ENCODE measurements around the gene XPO6. TPM values are rescaled to one million over a fixed set of nuclear protein-coding genes. Genes with fewer than 3 reads are reported as not detected.

XPO6 gene
- total and polyA plus RNA-seq, 4 donors = 27.5 to 50.0 (median 36.0) TPM

DNA sequence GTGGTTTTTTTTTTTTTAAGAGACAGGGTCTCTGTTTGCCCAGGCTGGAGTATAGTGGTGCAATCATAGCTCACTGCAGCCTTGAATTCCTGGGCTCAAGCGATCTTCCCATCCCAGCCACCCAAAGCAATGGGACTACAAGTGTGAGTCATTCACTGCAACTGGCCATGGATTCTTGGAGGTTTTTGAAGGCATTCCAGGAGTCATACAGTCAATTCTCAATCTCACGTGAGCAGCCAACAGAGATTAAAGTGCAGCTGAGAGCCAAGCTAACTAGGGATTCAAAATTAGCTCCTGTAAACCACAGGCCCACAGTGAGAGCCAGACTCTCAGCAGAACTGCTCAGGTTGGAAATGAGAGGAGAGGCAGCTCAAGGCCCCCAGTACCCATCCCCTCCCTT is 30.2 kb downstream of the XPO6 start:
- no peak overlapping the region for H3K27ac ChIP-seq (ENCODE audit: low read depth in 1 of 2, low read length in 2 of 2)
- no peaks in the 10 kb centered on the region for H3K9me3 ChIP-seq (ENCODE audit: control insufficient read depth in 4 of 4, low read length in 3 of 4)
- TF ChIP-seq YY1 (IDR thresholded peaks at IDR 0.05) (no peak), HNF4A (conservative IDR thresholded peaks at IDR 0.05) (peak in 1 of 2 donors; percentile 18), JUND (IDR thresholded peaks at IDR 0.05) (peak in 1 of 2 donors; percentile 53)
- TF ChIP-seq, protein P1, sequence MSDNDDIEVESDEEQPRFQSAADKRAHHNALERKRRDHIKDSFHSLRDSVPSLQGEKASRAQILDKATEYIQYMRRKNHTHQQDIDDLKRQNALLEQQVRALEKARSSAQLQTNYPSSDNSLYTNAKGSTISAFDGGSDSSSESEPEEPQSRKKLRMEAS (IDR thresholded peaks at IDR 0.05) = no peak
- no peak for DNase-seq (ENCODE audit: low spot score)
- 55% methylated on average over 2 of the region's 2 CpGs for WGBS
- H3K4me1 ChIP-seq (ENCODE audit: control insufficient read depth in 4 of 4, insufficient read depth in 4 of 4, low read length in 3 of 4) = peaks cover 0 to 14% (median 9%) of the 10 kb centered on the region in 4 donors
- H3K4me3 ChIP-seq (ENCODE audit: low read depth in 1 of 3, low read length in 3 of 3) = no peak overlapping the region
- peaks cover 2 to 11% (median 4%) of the 10 kb centered on the region in 4 donors for H3K36me3 ChIP-seq (ENCODE audit: control insufficient read depth in 4 of 4, insufficient read depth in 3 of 4, low read depth in 1 of 4, low read length in 3 of 4)
- H3K9ac ChIP-seq (ENCODE audit: low read depth in 1 of 2, low read length in 2 of 2) = no peak overlapping the region
- H3K27me3 ChIP-seq (ENCODE audit: control insufficient read depth in 4 of 4, insufficient read depth in 4 of 4, low read length in 3 of 4) = no peaks in the 10 kb centered on the region

- peaks cover 2 to 11% (median 4%) of the 10 kb centered on the region in 4 donors for H3K36me3 ChIP-seq (ENCODE audit: control insufficient read depth in 4 of 4, insufficient read depth in 3 of 4, low read depth in 1 of 4, low read length in 3 of 4)
- no peak for DNase-seq (ENCODE audit: low spot score)
- no peak overlapping the region for H3K9ac ChIP-seq (ENCODE audit: low read depth in 1 of 2, low read length in 2 of 2)
- 73% methylated on average over 9 of the region's 9 CpGs for WGBS
- no peaks in the 10 kb centered on the region for H3K27me3 ChIP-seq (ENCODE audit: control insufficient read depth in 4 of 4, insufficient read depth in 4 of 4, low read length in 3 of 4)
- peak overlapping the region in 1 of 2 donors; percentile 43 for H3K27ac ChIP-seq (ENCODE audit: low read depth in 1 of 2, low read length in 2 of 2)
- peaks cover 0 to 14% (median 9%) of the 10 kb centered on the region in 4 donors for H3K4me1 ChIP-seq (ENCODE audit: control insufficient read depth in 4 of 4, insufficient read depth in 4 of 4, low read length in 3 of 4)
- no peak overlapping the region for H3K4me3 ChIP-seq (ENCODE audit: low read depth in 1 of 3, low read length in 3 of 3)
- H3K9me3 ChIP-seq (ENCODE audit: control insufficient read depth in 4 of 4, low read length in 3 of 4) = no peaks in the 10 kb centered on the region
- TF ChIP-seq NR2F2 (IDR thresholded peaks at IDR 0.05) (no peak), RAD21 (IDR thresholded peaks at IDR 0.05) (no peak), REST (IDR thresholded peaks at IDR 0.05) (no peak), SP1 (IDR thresholded peaks at IDR 0.05) (no peak), TAF1 (conservative IDR thresholded peaks at IDR 0.05) (no peak), FOXA2 (IDR thresholded peaks at IDR 0.05) (no peak), ZBTB33 (IDR thresholded peaks at IDR 0.05) (no peak), EGR1 (IDR thresholded peaks at IDR 0.05; ENCODE audit: low read depth in 2 of 2) (no peak), RXRA (IDR thresholded peaks at IDR 0.05) (no peak), YY1 (IDR thresholded peaks at IDR 0.05) (no peak), HNF4A (conservative IDR thresholded peaks at IDR 0.05) (no peak), CTCF (IDR thresholded peaks at IDR 0.05; ENCODE audit: low read depth, low read length, missing input control) (no peak), GABPA (IDR thresholded peaks at IDR 0.05 in 1 of 2, conservative IDR thresholded peaks at IDR 0.05 in 1 of 2) (no peak)
- TF ChIP-seq, protein P1 (IDR thresholded peaks at IDR 0.05) = no peak
- TF ChIP-seq, protein P2, sequence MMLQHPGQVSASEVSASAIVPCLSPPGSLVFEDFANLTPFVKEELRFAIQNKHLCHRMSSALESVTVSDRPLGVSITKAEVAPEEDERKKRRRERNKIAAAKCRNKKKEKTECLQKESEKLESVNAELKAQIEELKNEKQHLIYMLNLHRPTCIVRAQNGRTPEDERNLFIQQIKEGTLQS (IDR thresholded peaks at IDR 0.05) = no peak
Observed at GRCh38 chr16:28180655-28181460, 30.9 kb downstream of the XPO6 start.
